Breast epithelium (tissue), 4 donors: ENCODE measurements around the gene LPP. TPM values are rescaled to one million over a fixed set of nuclear protein-coding genes. Genes with fewer than 3 reads are reported as not detected.

Source experiments
- DNase-seq, 2 donors: peaks; one replicate each; pipeline ENCODE4 v3.0.0-alpha.2; 2019; ENCODE audit warnings: low spot score in 2 of 2
- H3K27ac ChIP-seq, 2 donors: fragments of 200-600 bp; sonication (generic) in 1 of 2; one replicate each; pipeline ENCODE4 v1.5.1; 2016 to 2019; ENCODE audit warnings: mild to moderate bottlenecking in 1 of 2
- H3K27me3 ChIP-seq, 2 donors: fragments of 200-600 bp; sonication (generic) in 1 of 2; one replicate each; pipeline versions ENCODE4 v1.5.1 to v1.6.0; 2017 to 2019; ENCODE audit warnings: control low read depth in 1 of 2, mild to moderate bottlenecking in 1 of 2
- H3K36me3 ChIP-seq: fragments of 200-600 bp; one replicate; pipeline ENCODE4 v1.5.1; 2019
- H3K4me1 ChIP-seq, 2 donors: fragments of 200-600 bp; sonication (generic); one replicate each; pipeline ENCODE4 v1.5.1; 2016 to 2019; ENCODE audit warnings: control low read depth in 1 of 2
- H3K4me3 ChIP-seq, 3 donors: fragments of 200-600 bp; sonication (generic); 1 replicate in 2 of 3; 2 replicates in 1 of 3; pipeline ENCODE4 v1.5.1; 2016 to 2019; ENCODE audit warnings: mild to moderate bottlenecking in 3 of 3, moderate library complexity in 2 of 3
- H3K9me3 ChIP-seq, 2 donors: fragments of 200-600 bp; sonication (generic) in 1 of 2; one replicate each; pipeline ENCODE4 v1.5.1; 2016 to 2019; ENCODE audit warnings: control low read depth in 1 of 2
- CTCF ChIP-seq, 3 donors: fragments of 450-650 bp; IDR thresholded peaks; one replicate each; pipeline ENCODE4 v1.5.1; 2016 to 2017; ENCODE audit warnings: antibody characterized with exemption in 3 of 3, mild to moderate bottlenecking in 3 of 3, moderate library complexity in 3 of 3
- POLR2A ChIP-seq: fragments of 450-650 bp; IDR thresholded peaks from one replicate; pipeline ENCODE4 v1.6.1; 2016; ENCODE audit warnings: antibody characterized with exemption, mild to moderate bottlenecking, moderate library complexity
- POLR2AphosphoS5 ChIP-seq, 3 donors: sonication (generic); formaldehyde crosslinking; IDR thresholded peaks; one replicate each; pipeline ENCODE4 v1.6.1; 2017; ENCODE audit warnings: antibody characterized with exemption in 3 of 3
- intact Hi-C: fragments of 100-400 bp; cut with DNase I; formaldehyde crosslinking; loops from one replicate; pipeline ENCODE4 v1.15.1; 2023; ENCODE audit warnings: low total_unique reads
- total RNA-seq, 3 donors: library from RNA; depleted of rRNA; stranded (reverse); fragments of >200 nt; gene quantifications; one replicate each; pipeline ENCODE4 v1.1.0, GENCODE V29; 2016

The LPP gene
- total RNA-seq, 3 donors from 2014 or later = 135 to 183 (median 147) TPM

GRCh38 chr3:188926741-188927511, 773.0 kb downstream of the LPP start:
- H3K27ac ChIP-seq = peak overlapping the region; percentile 4 to 33
- H3K27me3 ChIP-seq = no peaks in the 10 kb centered on the region
- DNase-seq = no peak
- H3K9me3 ChIP-seq = no peaks in the 10 kb centered on the region
- H3K4me1 ChIP-seq = no peaks in the 10 kb centered on the region
- TF ChIP-seq CTCF (IDR thresholded peaks at IDR 0.05) = no peak
- TF ChIP-seq POLR2AphosphoS5 (IDR thresholded peaks at IDR 0.05) = no peak
- TF ChIP-seq POLR2A = no peak
- H3K36me3 ChIP-seq = no peaks in the 10 kb centered on the region
- intact Hi-C loops = no loop called here
- H3K4me3 ChIP-seq = no peak overlapping the region

GRCh38 chr3:188927971-188928370, 774.0 kb downstream of the LPP start:
- Histone ChIP-seq H3K4me3 (no peak overlapping the region), H3K9me3 (no peaks in the 10 kb centered on the region), H3K36me3 (no peaks in the 10 kb centered on the region), H3K27ac (peak overlapping the region in 1 of 2 donors; percentile 19), H3K27me3 (no peaks in the 10 kb centered on the region), H3K4me1 (no peaks in the 10 kb centered on the region)
- no peak for TF ChIP-seq POLR2A
- TF ChIP-seq POLR2AphosphoS5 (IDR thresholded peaks at IDR 0.05) = no peak
- TF ChIP-seq CTCF (IDR thresholded peaks at IDR 0.05) = no peak
- no peak for DNase-seq
- intact Hi-C loops = no loop called here

- Histone ChIP-seq H3K9me3 (no peaks in the 10 kb centered on the region), H3K27me3 (no peaks in the 10 kb centered on the region), H3K36me3 (no peaks in the 10 kb centered on the region), H3K4me1 (no peaks in the 10 kb centered on the region), H3K27ac (no peak overlapping the region), H3K4me3 (no peak overlapping the region)
- DNase-seq = no peak
- intact Hi-C loops = no loop called here
- TF ChIP-seq POLR2AphosphoS5 (IDR thresholded peaks at IDR 0.05) (no peak), CTCF (IDR thresholded peaks at IDR 0.05) (peak in 2 of 3 donors; percentile 13 to 21), POLR2A (no peak)
Measured at GRCh38 chr3:188929137-188929536, 775.2 kb downstream of the LPP start.

GRCh38 chr3:188931036-188931435, 777.1 kb downstream of the LPP start:
- TF ChIP-seq POLR2A (no peak), CTCF (IDR thresholded peaks at IDR 0.05) (no peak), POLR2AphosphoS5 (IDR thresholded peaks at IDR 0.05) (no peak)
- no peak overlapping the region for H3K4me3 ChIP-seq
- no peak for DNase-seq
- no peaks in the 10 kb centered on the region for H3K4me1 ChIP-seq
- peak overlapping the region in 1 of 2 donors; percentile 28 for H3K27ac ChIP-seq
- no peaks in the 10 kb centered on the region for H3K9me3 ChIP-seq
- intact Hi-C loops = no loop called here
- no peaks in the 10 kb centered on the region for H3K36me3 ChIP-seq
- no peaks in the 10 kb centered on the region for H3K27me3 ChIP-seq

DNA sequence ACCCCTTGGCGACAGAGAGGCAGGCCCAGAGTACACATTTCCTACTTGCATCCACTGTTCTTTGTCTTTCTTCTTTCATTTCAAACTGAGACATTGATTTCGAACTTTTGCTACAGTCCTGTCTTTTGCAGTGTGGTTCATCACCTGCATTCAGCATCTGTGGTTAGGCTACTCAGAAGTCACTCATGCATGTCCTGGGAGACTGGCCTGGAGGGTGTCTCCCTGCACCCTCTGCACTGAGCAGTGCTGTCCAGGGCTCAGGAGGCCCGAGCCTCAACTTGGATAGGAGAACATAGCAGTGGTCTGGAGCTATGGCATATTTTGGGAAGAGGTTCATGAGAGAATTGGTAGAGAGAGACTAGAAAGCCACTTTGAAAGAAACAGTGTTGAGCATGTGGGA, 777.6 kb downstream of the LPP start:
- no peaks in the 10 kb centered on the region for H3K4me1 ChIP-seq
- intact Hi-C loops = no loop called here
- H3K36me3 ChIP-seq = no peaks in the 10 kb centered on the region
- no peaks in the 10 kb centered on the region for H3K9me3 ChIP-seq
- H3K4me3 ChIP-seq = no peak overlapping the region
- no peak for DNase-seq
- H3K27ac ChIP-seq = peak overlapping the region in 1 of 2 donors; percentile 28
- H3K27me3 ChIP-seq = no peaks in the 10 kb centered on the region
- TF ChIP-seq CTCF (IDR thresholded peaks at IDR 0.05) = no peak
- TF ChIP-seq POLR2A = no peak
- no peak for TF ChIP-seq POLR2AphosphoS5 (IDR thresholded peaks at IDR 0.05)
